Keratinocyte (primary cell): ENCODE results near the gene XCL1. TPM values are rescaled to one million over a fixed set of nuclear protein-coding genes. Genes with fewer than 3 reads are reported as not detected.
"Not testable (repeated sequence)": the region's sequence is repeated elsewhere in the genome, so short reads cannot be mapped to it uniquely, and the experiment has no call there.

ENCODE experiments used
- DNase-seq: peaks from one replicate; pipeline ENCODE4 v3.0.0-alpha.2; 2011; ENCODE audit warnings: low read depth, missing footprints, low spot score
- FAIRE-seq: peaks from 2 replicates; lab custom pipeline; 2011; peaks lifted over from hg19 to GRCh38; lab: Jason Lieb, UNC
- H2AFZ ChIP-seq: 2 replicates; pipeline ENCODE4 v1.6.0; 2012; ENCODE audit warnings: low read length, control low read depth, inconsistent platforms; ENCODE audit not compliant: control insufficient read depth
- H3K27ac ChIP-seq: 2 replicates; pipeline ENCODE4 v1.5.1; 2011; ENCODE audit warnings: low read length; ENCODE audit not compliant: control insufficient read depth, insufficient read depth
- H3K27me3 ChIP-seq: 3 replicates; pipeline ENCODE4 v1.6.0; 2011; ENCODE audit warnings: low read length; ENCODE audit not compliant: control insufficient read depth, insufficient read depth; ENCODE audit errors: extremely low read depth
- H3K36me3 ChIP-seq, 2 experiments: 2 replicates in 1 of 2; 3 replicates in 1 of 2; pipeline ENCODE4 v1.5.1; 2011; ENCODE audit warnings: low read length in 2 of 2, mild to moderate bottlenecking in 1 of 2; ENCODE audit not compliant: control insufficient read depth in 2 of 2, insufficient read depth in 2 of 2; ENCODE audit errors: extremely low read depth in 1 of 2
- H3K4me1 ChIP-seq: 3 replicates; pipeline ENCODE4 v1.5.1; 2011; ENCODE audit warnings: low read length; ENCODE audit not compliant: control insufficient read depth, insufficient read depth; ENCODE audit errors: extremely low read depth
- H3K4me2 ChIP-seq: 3 replicates; pipeline ENCODE4 v1.6.0; 2011; ENCODE audit warnings: low read depth, low read length; ENCODE audit not compliant: control insufficient read depth, insufficient read depth; ENCODE audit errors: extremely low read depth
- H3K4me3 ChIP-seq, 3 experiments: fragments of 200-600 bp in 1 of 3; sonication (generic) in 1 of 3; 2 replicates in 2 of 3; 3 replicates in 1 of 3; pipeline ENCODE4 v1.5.1; 2011 to 2016; ENCODE audit warnings: low read length in 3 of 3, mild to moderate bottlenecking in 3 of 3, control low read depth in 2 of 3, inconsistent platforms in 1 of 3, low read depth in 1 of 3, mixed read lengths in 1 of 3, mixed run types in 1 of 3, moderate library complexity in 1 of 3; ENCODE audit not compliant: control insufficient read depth in 2 of 3, insufficient read depth in 2 of 3; ENCODE audit errors: extremely low read depth in 1 of 3
- H3K79me2 ChIP-seq: 2 replicates; pipeline ENCODE4 v1.6.0; 2012; ENCODE audit warnings: low read length; ENCODE audit not compliant: control insufficient read depth, insufficient read depth
- H3K9ac ChIP-seq: 3 replicates; pipeline ENCODE4 v1.6.0; 2011; ENCODE audit warnings: low read length; ENCODE audit not compliant: control insufficient read depth, insufficient read depth; ENCODE audit errors: extremely low read depth
- H3K9me1 ChIP-seq: 3 replicates; pipeline ENCODE4 v1.6.0; 2011; ENCODE audit warnings: low read length; ENCODE audit not compliant: control insufficient read depth, insufficient read depth; ENCODE audit errors: extremely low read depth
- H3K9me3 ChIP-seq: 2 replicates; pipeline ENCODE4 v1.5.1; 2012; ENCODE audit warnings: low read depth, low read length; ENCODE audit not compliant: control insufficient read depth
- H4K20me1 ChIP-seq: 3 replicates; pipeline ENCODE4 v1.6.0; 2011; ENCODE audit warnings: low read length; ENCODE audit not compliant: control insufficient read depth, insufficient read depth; ENCODE audit errors: extremely low read depth
- CTCF ChIP-seq, 3 experiments: IDR thresholded peaks in 1 of 3; conservative IDR thresholded peaks in 1 of 3; optimal IDR thresholded peaks in 1 of 3; 2 replicates in 2 of 3; 3 replicates in 1 of 3; pipeline versions ENCODE3 to v1.5.1; 2011; ENCODE audit warnings: low read length in 3 of 3, mild to moderate bottlenecking in 3 of 3, moderate library complexity in 2 of 3, control low read depth in 1 of 3, inconsistent platforms in 1 of 3; ENCODE audit not compliant: insufficient read depth in 2 of 3; ENCODE audit errors: extremely low read depth in 1 of 3
- EZH2 ChIP-seq: IDR thresholded peaks from one replicate; pipeline ENCODE4 v1.6.1; 2012; ENCODE audit warnings: inconsistent platforms, mild to moderate bottlenecking, low read length, moderate library complexity
- dilution Hi-C: fragments of 300-500 bp; cut with MboI; formaldehyde crosslinking; loops from one replicate; pipeline ENCODE4 v1.7.0; 2020; ENCODE audit warnings: low sequenced_read_pairs; ENCODE audit not compliant: extremely low pct_ligation_motif_present
- polyA plus RNA-seq, 5 experiments: library from polyadenylated mRNA; depleted of rRNA in 3 of 5; stranded (reverse) in 3 of 5; stranded (forward) in 1 of 5; unstranded in 1 of 5; fragments of >200 nt; gene quantifications; 1 replicate in 1 of 5; 2 replicates in 3 of 5; 3 replicates in 1 of 5; pipeline versions ENCODE4 v1.2.1 to v1.2.3, GENCODE V29; 2011 to 2012; ENCODE audit warnings: missing spikeins in 2 of 5, low read depth in 1 of 5, low replicate concordance in 1 of 5

The XCL1 gene
- polyA plus RNA-seq, 1 donor (not counting 4 experiments of a cell fraction or from before 2014, with no cell fraction given) = 0.18 TPM

DNA sequence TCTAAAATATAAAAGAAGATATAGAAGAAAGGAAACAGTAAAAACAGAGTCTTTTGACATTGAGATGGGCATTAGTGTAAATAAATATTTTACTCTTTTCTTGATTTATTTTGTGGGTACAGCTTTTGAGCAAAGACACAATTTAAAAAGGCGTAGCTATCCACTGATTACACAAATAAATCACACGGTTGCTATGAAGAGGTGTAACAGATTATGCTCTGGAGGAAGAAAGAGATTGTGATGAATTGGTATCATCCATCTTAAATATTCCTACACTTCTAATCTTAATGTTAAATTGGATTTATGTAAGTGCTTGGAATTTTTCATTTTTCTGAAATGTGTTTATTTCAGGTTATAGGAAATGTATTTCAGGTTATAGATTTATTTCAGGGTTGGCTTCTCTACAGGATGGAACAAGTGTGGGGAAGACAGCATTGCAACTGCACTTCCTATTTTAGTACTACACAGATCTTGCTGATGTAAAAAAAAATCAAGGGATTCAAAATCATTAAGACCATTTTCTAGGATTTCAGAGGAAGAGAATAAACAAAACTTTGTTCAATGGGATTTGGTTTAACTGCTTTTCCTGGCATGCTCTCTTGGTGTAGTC is 15.3 kb downstream of the XCL1 start:
- no peak overlapping the region for H2AFZ ChIP-seq
- H3K27ac ChIP-seq = no peak overlapping the region
- H3K9ac ChIP-seq = no peak overlapping the region
- H3K27me3 ChIP-seq = no peaks in the 10 kb centered on the region
- DNase-seq = no peak
- no peaks in the 10 kb centered on the region for H3K9me1 ChIP-seq
- H3K79me2 ChIP-seq = no peaks in the 10 kb centered on the region
- no peaks in the 10 kb centered on the region for H3K4me1 ChIP-seq
- no peaks in the 10 kb centered on the region for H3K9me3 ChIP-seq
- no peaks in the 10 kb centered on the region for H4K20me1 ChIP-seq
- no peaks in the 10 kb centered on the region for H3K36me3 ChIP-seq
- no peak overlapping the region for H3K4me3 ChIP-seq
- no peak for FAIRE-seq
- no peak for TF ChIP-seq CTCF (optimal IDR thresholded peaks at IDR 0.05 in 1 of 3, IDR thresholded peaks at IDR 0.05 in 1 of 3, conservative IDR thresholded peaks at IDR 0.05 in 1 of 3; ENCODE audit: extremely low read depth in 1 of 3, insufficient read depth in 2 of 3, low read length in 3 of 3)
- no peak for TF ChIP-seq EZH2
- H3K4me2 ChIP-seq = no peak overlapping the region
- dilution Hi-C loops = no loop called here

DNA sequence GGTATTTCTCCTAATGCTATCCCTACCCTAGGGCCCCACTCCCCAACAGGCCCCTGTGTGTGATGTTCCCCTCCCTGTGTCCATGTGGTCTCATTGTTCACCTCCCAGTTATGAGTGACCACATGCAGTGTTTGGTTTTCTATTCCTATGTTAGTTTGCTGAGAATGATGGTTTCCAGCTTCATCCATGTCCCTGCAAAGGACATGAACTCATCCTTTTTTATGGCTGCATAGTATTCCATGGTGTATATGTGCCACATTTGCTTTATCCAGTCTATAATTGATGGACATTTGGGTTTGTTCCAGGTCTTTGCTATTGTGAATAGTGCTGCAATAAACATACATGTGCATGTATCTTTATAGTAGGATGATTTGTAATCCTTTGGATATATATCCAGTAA is 19.0 kb downstream of the XCL1 start:
- DNase-seq, H3K27me3 ChIP-seq, H3K4me1 ChIP-seq, H3K4me2 ChIP-seq, H3K9me3 ChIP-seq, FAIRE-seq, H3K36me3 ChIP-seq, H3K27ac ChIP-seq, H3K9ac ChIP-seq, H4K20me1 ChIP-seq, H2AFZ ChIP-seq, H3K79me2 ChIP-seq, dilution Hi-C loops, H3K4me3 ChIP-seq, H3K9me1 ChIP-seq: not testable (repeated sequence)

DNA sequence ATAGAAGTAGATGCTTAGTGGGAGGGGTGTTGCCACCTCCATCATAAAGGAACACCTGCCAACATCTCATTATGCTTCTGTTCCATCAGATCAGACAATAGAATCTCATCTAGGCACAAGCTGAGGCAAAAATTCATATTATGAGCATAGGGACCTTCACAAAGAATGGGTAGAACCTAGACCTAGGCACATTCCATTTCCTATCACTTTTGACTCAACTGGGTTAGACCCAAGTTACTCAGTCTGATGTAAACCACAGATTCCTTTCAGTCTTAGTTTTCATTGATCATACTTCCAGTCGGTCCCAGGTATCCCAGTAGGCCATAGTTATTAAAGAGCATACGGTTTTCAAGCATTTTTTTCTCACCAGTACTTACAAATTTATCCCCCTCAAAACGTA is 21.7 kb downstream of the XCL1 start:
- TF ChIP-seq EZH2 = no peak
- no peak for TF ChIP-seq CTCF (optimal IDR thresholded peaks at IDR 0.05 in 1 of 3, IDR thresholded peaks at IDR 0.05 in 1 of 3, conservative IDR thresholded peaks at IDR 0.05 in 1 of 3; ENCODE audit: extremely low read depth in 1 of 3, insufficient read depth in 2 of 3, low read length in 3 of 3)
- no peaks in the 10 kb centered on the region for H3K27me3 ChIP-seq
- H3K4me1 ChIP-seq = peaks cover 4% of the 10 kb centered on the region
- H2AFZ ChIP-seq = no peak overlapping the region
- no peak overlapping the region for H3K4me2 ChIP-seq
- no peaks in the 10 kb centered on the region for H4K20me1 ChIP-seq
- no peaks in the 10 kb centered on the region for H3K79me2 ChIP-seq
- H3K27ac ChIP-seq = no peak overlapping the region
- dilution Hi-C loops = no loop called here
- DNase-seq = no peak
- no peak for FAIRE-seq
- H3K9me1 ChIP-seq = no peaks in the 10 kb centered on the region
- no peak overlapping the region for H3K9ac ChIP-seq
- no peaks in the 10 kb centered on the region for H3K9me3 ChIP-seq
- H3K4me3 ChIP-seq = no peak overlapping the region
- no peaks in the 10 kb centered on the region for H3K36me3 ChIP-seq
